Measurements from ENCODE around the gene FOXA3.

Gene FOXA3

DNA sequence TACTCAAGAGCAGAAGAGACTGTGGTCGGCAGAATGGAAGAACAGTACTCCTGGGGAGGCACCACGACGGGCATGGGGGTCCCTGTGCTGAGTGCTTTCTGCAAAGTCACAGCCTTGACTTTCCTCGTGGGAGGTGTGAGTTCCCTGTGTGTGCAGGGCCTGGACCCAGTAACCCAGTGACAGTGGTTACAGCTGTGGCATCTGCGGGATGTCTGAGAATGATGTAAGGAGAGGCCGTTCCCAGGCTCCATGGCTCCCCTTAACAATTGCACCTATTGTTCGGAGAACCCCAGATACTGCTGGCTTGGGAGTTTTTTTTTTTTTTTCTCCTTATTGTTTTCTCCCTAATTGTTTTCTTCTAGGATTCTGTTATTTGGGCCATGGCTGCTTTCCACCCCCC, 55.6 kb downstream of the FOXA3 start:
- Histone ChIP-seq H3K9ac (ENCODE audit: low read length) (no peak overlapping the region), H3K27ac (ENCODE audit: low read length) (no peak overlapping the region), H3K4me3 (ENCODE audit: low read length) (no peak overlapping the region), H3K27me3 (ENCODE audit: control insufficient read depth, insufficient read depth, low read length) (no peaks in the 10 kb centered on the region), H3K36me3 (ENCODE audit: control insufficient read depth, low read depth, low read length) (no peaks in the 10 kb centered on the region), H3K9me3 (ENCODE audit: control insufficient read depth, low read depth, low read length) (no peaks in the 10 kb centered on the region), H3K4me1 (ENCODE audit: control insufficient read depth, low read depth, low read length) (no peaks in the 10 kb centered on the region)

DNA sequence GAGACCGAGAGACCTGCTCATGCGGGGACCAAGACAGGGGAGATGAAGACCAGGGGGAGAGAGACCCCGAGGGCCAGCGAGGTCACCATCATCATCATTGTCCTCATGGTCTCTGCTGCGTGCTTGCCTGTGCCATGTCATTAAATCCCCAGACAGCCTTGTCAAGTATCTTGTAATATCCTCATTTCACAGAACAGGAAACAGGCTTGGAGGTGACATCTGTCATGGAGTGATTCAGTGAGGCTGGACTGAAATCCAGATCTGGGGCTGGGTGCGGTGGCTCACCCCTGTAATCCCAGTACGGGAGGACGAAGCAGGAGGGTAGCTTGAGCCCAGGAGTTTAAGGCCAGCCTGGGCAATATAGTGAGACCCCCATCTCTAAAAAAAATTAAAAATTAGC, 56.3 kb downstream of the FOXA3 start:
- H3K27me3 ChIP-seq (ENCODE audit: control insufficient read depth, insufficient read depth, low read length), result no peaks in the 10 kb centered on the region
- no peaks in the 10 kb centered on the region for H3K4me1 ChIP-seq (ENCODE audit: control insufficient read depth, low read depth, low read length)
- H3K27ac ChIP-seq (ENCODE audit: low read length), result no peak overlapping the region
- no peak overlapping the region for H3K9ac ChIP-seq (ENCODE audit: low read length)
- no peak overlapping the region for H3K4me3 ChIP-seq (ENCODE audit: low read length)
- H3K9me3 ChIP-seq (ENCODE audit: control insufficient read depth, low read depth, low read length), result no peaks in the 10 kb centered on the region
- no peaks in the 10 kb centered on the region for H3K36me3 ChIP-seq (ENCODE audit: control insufficient read depth, low read depth, low read length)

DNA sequence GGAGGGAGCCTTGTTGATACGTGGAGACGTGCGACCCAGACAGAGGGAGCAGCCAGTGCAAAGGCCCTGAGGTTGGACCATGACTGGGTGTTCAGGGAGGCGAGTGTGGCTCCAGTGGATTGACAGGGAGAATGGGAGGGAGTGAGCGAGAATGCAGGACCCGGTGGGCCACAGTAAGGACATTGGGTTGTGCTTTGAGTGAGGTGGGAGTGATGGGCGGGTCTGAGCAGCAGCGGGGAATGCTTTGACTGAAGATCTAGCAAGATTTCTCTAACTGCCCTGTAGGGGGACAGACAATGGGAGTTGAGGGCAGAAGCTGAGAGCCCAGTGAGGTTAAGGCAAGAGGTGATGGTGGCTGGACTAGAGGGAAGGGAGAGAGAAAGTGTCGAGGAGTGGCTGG, 58.2 kb downstream of the FOXA3 start:
- Histone ChIP-seq H3K9ac (ENCODE audit: low read length) (no peak overlapping the region), H3K4me1 (ENCODE audit: control insufficient read depth, low read depth, low read length) (no peaks in the 10 kb centered on the region), H3K9me3 (ENCODE audit: control insufficient read depth, low read depth, low read length) (no peaks in the 10 kb centered on the region), H3K27me3 (ENCODE audit: control insufficient read depth, insufficient read depth, low read length) (no peaks in the 10 kb centered on the region), H3K4me3 (ENCODE audit: low read length) (no peak overlapping the region), H3K27ac (ENCODE audit: low read length) (no peak overlapping the region), H3K36me3 (ENCODE audit: control insufficient read depth, low read depth, low read length) (no peaks in the 10 kb centered on the region)

Data from iPS-18a (cell line).